Renal cortical epithelial cell (primary cell): ENCODE data around the gene ASIP. TPM values are rescaled to one million over a fixed set of nuclear protein-coding genes. Genes with fewer than 3 reads are reported as not detected.
A peak's percentile ranks its signal among the peaks of the same experiment; 100 is the strongest.
"Not testable (repeated sequence)": the region's sequence is repeated elsewhere in the genome, so short reads cannot be mapped to it uniquely, and the experiment has no call there.

ENCODE experiments used
- DNase-seq: peaks from one replicate; pipeline ENCODE4 v3.0.0-alpha.2; 2011; ENCODE audit warnings: low read depth
- total RNA-seq: library from RNA; depleted of rRNA; stranded (reverse); fragments of >200 nt; gene quantifications from 2 replicates; pipeline ENCODE4 v1.2.3, GENCODE V29; 2014

ASIP gene
- total RNA-seq, 1 donor from 2014 or later = not detected

GRCh38 chr20:34285450-34285849 is 44.2 kb downstream of the ASIP start:
- DNase-seq = no peak

DNA sequence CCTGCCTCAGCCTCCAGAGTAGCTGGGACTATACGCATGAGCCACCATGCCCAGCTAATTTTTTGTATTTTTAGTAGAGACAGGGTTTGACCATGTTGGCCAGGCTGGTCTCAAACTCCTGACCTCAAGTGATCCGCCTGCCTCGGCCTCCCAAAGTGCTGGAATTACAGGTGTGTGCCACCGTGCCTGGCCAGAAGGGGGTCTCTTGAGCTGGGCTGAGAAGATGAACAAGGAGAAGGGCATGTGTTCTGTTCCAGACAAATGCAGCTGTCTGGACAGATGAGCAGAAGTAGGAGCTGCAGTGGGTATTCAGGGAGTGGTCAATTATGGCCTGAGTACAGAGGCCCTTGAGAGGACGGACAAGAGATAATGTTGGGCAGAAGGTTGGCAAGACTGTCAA is 46.3 kb downstream of the ASIP start:
- DNase-seq = not testable (repeated sequence)

- DNase-seq = no peak
Measured at GRCh38 chr20:34290471-34290870, 49.2 kb downstream of the ASIP start.

- DNase-seq = no peak
Measured at GRCh38 chr20:34292496-34292895, 51.3 kb downstream of the ASIP start.

GRCh38 chr20:34293119-34293518 is 51.9 kb downstream of the ASIP start:
- no peak for DNase-seq

DNA sequence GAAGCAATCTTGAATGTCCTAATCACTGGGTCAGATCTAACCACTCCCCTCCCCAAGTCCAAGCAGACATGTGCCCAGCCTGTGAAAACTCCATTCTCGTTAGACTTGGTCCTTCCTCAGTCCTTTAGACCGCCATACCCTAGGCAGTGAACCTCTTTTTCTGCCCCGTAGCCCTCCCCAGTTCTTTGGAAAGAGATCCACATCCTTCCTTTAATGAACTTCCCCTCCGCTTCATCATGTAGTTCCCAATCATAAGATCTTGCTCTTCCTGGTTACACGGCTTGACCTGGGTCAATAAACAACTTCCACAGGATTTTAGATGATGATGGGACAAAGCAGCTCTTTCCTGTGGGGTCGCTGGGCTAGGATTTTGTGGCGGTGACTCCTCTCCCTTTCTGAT is 52.4 kb downstream of the ASIP start:
- no peak for DNase-seq

- no peak for DNase-seq
Measured at GRCh38 chr20:34294563-34294962, 53.3 kb downstream of the ASIP start.

- no peak for DNase-seq
Measured at GRCh38 chr20:34295284-34295683, 54.1 kb downstream of the ASIP start.

DNA sequence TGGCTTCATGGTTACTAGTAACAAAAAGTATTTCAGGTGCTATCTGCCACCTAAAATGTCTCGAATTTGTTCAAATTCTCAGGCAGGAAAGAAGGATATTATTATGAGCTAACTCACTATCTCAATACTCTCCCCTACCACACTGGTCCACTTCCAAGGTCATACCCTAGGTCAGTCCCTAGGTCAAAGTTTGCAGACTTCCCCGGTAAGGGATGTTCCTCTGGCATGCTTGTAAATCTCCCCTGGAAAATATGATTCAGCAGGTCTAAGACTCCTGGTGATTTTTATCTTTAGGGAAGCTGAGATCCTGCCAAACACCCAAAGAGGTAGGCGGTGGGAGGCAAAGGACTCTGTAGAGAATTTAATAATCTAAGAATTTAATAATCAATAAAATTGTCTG is 55.2 kb downstream of the ASIP start:
- DNase-seq = no peak

- DNase-seq = not testable (repeated sequence)
Measured at GRCh38 chr20:34298294-34298784, 57.1 kb downstream of the ASIP start.

GRCh38 chr20:34299556-34300255 is 58.5 kb downstream of the ASIP start:
- no peak for DNase-seq

GRCh38 chr20:34300256-34300806 is 59.1 kb downstream of the ASIP start:
- peak; percentile 76 for DNase-seq

DNA sequence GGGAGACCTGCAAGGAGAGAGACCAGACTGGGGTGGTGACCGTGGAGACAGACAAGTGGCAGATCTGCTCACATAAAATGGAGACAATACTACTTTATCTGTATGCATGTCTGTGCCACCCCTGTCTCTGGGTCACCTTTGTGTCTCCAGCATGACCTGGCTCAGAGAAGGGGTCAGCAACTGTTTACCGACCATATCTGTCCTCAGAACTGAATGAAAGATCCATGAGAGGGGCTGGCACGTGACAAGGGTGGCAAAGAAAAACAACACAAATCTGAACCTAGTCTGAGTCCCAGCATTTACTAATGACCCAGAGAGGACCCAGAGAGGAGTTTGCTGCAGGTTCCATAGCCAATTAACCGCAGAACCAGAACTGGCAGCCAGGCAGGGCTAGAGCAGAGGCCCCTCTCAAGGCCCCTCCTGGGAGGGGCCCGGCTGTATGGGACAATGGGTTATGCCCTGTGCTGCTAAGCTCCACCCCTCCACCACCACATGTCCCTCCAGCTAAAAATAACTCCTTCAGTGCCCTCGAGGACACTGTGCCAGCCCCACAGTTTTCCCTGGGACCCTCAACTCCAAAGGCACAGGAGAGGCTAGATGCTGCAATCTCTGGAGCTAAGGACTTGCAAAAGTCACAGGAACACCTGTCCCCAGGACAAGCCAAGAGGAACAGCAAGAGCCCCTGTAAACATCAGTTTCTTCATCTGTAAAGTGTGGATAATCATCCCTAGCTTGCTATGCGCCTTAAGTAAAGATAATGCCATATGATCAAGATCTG is 59.8 kb downstream of the ASIP start:
- no peak for DNase-seq

GRCh38 chr20:34301587-34302311 is 60.5 kb downstream of the ASIP start:
- no peak for DNase-seq

GRCh38 chr20:34302312-34302722 is 61.1 kb downstream of the ASIP start:
- peak; percentile 27 for DNase-seq

DNA sequence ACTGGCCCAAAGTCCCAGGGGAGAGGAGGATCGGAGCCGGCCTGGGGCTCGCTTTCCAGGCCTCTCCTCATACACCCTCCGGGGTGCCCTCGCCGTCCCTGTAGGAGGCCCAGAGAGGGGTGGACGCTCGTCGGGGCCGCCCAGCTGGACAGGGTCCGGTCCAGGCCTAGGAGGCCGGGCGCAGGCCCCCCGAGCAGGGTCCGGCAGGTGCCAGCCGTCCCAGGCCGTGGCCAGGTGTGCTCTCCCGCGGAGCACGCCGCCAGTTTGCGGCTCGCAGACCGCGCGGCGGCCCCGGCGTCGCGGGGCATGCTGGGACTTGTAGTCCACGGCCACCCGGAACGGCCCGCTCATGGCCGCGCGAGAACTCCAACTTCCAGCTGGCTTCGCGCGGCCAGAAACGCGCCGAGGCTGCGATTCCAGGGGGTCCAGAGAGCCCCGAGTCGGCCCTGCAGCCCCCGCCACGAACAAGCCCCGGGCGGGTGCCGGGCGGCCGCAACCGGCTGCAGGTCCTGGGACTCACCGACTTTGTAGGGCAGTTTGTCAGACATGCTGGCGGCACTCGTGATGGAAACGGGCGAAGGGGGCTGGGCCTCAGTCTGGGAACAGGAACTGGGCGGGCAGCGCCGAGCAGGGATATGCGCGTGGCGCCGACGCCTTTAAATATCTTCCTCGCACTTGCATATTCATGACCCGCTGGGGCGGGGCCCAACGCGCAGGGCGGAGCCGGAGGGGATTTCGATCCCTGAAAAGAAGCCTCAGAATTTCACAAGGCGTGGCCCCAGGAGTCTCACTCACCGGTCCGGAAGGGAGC is 61.7 kb downstream of the ASIP start, which contains the start of gene AHCY:
AHCY (minus strand) TSS at position 633 of the 811 bp plus-strand sequence; CDS start at position 548, 85 bp downstream.
- DNase-seq = peak; percentile 93

- no peak for DNase-seq
Measured at GRCh38 chr20:34305333-34306230, 64.4 kb downstream of the ASIP start.

GRCh38 chr20:34309691-34310090 is 68.5 kb downstream of the ASIP start:
- no peak for DNase-seq

- DNase-seq = peak; percentile 60
Measured at GRCh38 chr20:34310481-34311117, 69.4 kb downstream of the ASIP start.
